GM19468 (cell line): ENCODE data around the gene NFIC.

Source experiments
- ATAC-seq: cut with Tn5 transposase; IDR thresholded peaks from one replicate; pipeline ENCODE4 v1.9.1; 2021; ENCODE audit warnings: mild to moderate bottlenecking, moderate library complexity, moderate number of reproducible peaks; ENCODE audit not compliant: unreplicated experiment; ENCODE audit errors: extremely low read depth

The NFIC gene

DNA sequence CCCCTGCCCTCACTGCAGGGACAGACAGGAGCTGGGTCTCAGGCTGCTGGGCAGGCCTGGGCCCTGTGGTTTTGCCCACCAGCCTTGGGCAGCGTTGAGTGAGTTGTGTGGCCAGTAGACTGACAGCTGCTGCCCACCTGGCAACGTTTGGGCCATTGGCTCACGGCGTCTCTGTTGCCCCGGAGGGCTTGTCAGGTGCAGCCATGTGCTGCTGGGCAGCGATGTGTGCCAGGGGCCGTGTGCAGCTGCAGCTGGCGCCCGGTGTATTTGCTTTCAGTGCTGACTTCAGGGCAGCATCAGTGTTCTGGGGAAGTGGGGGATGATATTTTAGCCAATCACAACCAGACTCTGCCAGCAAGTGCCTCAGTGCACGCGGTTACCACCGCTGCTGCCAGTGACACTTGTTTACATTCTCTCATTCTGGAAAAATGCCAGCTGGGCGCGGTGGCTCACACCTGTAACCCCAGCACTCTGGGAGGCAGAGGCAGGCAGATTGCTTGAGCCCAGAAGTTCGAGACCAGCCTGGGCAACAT lies 150.4 kb downstream of the NFIC start:
- no peak for ATAC-seq

DNA sequence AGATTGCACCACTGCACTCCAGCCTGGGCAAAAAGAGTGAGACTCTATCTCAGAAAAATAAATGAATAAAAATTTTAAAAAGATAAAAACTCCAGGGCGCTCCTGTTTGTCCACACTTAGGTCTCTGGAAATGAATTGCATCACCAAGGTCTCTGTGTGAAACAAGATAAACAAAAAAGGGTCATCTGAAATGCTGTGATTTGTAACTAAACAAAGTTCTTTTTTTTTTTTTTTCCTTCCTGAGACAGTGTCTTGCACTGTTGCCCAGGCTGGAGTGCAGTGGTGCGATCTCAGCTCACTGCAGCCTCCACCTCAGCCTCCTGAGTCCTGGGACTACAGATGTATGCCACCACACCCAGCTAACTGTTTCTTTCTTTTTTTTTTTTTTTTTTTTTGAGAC lies 151.3 kb downstream of the NFIC start:
- ATAC-seq = no peak

DNA sequence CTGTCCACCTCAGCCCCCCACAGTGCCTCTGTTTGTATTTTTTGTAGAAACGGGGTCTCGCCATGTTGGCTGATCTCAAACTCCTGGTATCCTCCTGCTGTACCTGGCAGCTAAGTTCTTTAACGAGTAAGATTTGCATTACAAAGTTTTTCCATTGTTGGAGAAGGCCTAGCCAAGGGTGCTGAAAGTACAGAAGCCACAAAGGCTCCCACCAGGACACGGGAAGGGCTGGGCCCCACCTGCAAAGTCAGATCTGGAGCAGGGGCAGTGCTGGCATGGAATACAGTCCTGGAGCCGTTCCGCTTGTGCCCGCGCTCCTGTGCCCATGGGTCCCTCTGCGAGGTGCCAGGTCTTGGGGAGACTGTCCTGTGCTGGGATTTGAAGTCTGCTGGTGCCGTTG lies 151.9 kb downstream of the NFIC start:
- no peak for ATAC-seq

DNA sequence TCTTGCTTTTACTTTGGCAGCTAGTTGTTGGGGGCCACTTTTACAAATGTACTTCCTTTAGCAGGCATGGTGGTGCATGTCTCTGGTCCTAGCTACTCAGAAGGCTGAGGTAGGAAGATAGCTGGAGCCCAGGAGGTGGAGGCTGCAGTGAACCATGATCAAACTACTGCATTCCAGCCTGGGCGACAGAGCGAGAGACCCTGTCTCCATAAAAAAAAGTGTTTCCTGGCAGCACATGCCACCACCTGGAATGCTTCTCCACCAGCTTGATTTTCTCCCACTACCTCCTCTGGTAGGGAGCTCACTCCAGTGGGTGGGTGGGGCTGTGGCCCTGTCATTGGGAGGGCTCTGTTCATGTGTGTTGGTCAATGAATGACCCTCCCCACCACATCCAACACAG lies 152.3 kb downstream of the NFIC start:
- no peak for ATAC-seq
